ENCODE measurements around the gene KIAA0825.

KIAA0825 gene

DNA sequence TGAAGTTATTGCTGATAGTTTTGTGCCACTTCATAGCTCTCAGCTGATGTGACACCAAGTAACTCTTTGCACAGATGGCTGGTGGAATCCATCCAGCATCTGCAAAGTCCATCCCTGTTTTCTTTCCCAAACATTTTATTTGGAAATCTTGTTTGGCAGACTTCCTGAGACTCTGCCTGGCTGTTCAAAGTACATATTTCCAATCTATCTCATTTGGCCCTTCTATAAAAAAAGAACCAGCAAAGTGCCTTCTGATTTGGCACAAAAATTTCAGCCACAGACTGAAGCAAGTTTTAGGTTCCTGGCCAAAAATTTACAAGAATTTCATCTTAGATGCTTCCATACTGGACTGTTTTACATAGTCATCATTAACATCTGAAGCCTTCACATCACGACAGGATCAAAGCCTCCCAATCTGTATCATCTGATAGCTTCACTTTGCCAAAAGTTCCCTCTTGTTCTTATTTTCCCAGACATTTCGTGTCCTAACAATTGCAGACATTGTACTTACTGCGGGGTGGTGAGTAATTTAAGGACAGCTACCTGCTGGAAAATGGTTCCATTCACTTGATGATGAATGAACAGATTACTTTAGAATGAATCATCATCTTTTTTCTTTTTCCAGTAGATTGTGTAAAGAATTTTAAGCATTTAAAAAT is 377.3 kb downstream of the KIAA0825 start:
- no peak for DNase-seq

DNA sequence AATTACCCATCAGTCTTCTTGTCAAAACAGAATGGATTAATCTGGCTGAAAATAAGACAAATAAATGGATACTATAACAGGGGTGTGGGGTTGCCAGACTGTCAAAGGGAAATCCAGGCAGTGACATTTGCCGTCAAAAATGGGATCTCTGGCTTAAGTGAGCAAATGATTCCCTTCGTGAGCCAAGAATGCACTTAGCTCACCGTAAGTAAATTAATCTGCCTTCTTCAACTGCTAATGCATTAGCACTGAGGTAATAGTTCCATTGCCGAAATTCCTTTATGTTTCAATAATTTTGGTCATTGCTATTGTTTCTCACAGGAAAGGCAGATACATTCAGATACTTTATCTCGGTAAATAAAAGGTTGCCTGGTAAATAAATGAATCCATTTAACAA is 377.8 kb downstream of the KIAA0825 start:
- no peak for DNase-seq

DNA sequence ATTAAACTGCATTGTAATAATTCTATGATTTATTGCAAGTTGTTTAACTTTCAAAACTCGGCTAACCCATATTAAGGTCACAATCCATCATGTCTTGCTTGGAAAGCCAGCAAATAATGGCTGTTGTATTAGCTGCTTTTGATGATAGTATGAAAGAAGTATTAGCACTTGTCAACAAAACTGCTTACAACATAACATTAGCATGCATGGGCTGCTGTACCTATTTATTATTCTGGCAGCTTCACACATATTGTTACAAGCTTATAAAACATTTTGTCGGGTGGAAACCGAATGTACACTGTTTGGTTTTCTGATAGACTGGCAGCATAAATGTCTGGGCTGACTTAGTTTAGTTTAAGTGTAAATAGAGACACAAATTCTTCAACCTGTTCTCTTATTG is 378.3 kb downstream of the KIAA0825 start:
- no peak for DNase-seq

DNA sequence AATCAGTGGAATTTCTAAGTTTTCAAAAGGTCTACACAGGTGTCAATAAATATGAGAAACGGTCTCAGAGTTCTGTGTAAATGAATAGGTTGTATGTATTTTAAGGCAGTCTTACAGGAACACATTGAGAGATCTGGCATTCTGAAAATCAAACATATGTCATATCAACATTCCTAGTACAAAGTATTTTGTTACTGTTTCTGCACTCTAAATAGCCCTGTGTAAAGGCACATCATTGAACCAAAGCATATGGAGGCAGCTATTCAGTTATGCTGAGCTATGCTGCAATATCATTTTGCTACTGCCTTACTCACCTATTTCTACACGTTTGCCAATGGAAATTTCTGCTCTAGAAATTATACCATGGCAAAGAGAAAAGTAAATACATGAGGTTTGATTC is 379.1 kb downstream of the KIAA0825 start:
- no peak for DNase-seq

DNA sequence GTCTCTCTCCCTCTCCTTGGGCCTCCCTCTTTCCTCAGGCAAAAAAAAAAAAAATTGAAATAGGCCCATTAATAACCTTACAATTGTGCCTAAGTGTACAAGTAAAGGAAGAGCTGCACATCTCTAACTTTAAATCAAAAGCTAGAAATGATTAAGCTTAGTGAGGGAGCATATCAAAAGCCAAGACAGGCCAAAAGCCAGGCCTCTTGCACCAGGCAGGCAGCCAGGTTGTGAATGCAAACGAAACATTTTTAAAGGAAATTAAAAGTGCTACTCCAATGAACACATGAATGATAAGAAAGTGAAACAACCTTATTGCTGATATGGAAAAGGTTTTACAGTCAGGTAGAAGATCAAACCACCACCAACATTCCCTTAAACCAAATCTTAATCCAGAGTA is 383.4 kb downstream of the KIAA0825 start:
- no peak for DNase-seq

DNA sequence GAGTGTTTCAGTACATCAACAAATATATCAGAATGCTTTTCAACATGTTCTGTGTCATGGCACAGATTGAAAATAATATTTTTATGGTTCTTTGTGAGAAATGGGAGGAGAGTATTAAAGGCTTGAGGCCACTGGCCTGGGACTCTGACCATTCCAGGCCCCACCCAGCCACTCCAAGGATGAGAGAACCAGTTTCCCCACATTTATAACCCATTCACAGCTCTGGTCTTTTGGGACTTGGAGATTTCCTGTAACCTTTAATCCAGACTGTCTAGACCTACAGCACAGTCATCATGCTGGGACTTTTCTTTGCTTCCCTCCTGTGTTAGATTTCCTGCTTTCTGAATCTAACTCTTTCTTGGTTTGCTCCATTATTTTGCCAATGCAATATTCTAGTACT is 389.6 kb downstream of the KIAA0825 start:
- DNase-seq = no peak

DNA sequence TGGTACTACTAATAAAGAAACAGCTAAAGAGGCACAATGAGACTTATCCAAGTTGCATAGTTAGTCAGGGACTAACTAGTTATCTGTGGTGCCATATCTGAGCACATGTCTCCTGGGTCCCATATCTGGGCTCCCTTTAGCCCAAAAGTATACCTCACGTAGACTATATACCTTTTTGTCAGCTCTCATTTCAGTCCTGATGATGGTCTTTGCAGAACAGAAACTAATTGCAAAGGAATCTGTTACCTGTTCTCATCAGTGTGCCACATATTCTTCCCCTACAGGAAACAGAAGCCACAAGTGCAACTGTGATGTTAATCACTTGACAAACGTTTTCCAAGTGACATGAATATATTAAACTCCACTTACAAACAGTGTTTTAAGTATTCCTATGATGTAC is 395.2 kb downstream of the KIAA0825 start:
- no peak for DNase-seq

DNA sequence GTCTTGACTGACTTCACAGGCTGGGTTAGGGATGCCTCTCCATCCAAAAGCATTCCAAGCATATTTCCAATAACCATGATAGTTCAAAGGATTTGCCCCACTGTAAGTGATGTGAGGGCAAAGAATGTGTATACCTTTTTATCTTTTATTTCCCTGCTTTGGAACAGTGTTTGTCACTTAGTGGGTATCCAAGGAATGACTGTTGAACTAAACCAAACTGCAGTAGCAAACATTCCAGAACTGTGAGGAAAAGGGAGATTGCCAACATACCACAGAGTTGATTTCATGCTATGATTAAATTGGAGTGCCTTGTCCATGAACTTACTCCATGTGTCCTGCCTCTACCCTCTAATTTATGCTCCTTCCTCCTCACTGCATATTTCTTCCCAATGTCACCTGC is 400.0 kb downstream of the KIAA0825 start:
- no peak for DNase-seq

DNA sequence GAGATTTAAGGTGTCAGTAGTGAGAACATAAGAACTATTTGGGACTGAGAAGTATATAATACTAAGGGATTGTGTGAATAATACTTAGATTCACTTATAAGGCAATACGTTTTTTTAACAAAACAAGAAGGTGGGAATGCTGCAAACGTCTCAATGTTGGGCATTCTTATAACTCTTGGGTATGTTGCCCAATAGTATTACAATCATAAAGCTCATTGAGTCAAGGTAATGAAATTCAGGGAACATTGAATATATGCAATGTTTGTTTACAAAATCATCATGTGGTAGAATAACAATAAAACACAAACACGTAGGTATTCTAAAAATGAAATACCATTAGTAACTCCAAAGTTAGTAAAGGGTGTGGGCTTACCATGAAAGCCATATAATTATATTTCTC is 400.7 kb downstream of the KIAA0825 start:
- no peak for DNase-seq

DNA sequence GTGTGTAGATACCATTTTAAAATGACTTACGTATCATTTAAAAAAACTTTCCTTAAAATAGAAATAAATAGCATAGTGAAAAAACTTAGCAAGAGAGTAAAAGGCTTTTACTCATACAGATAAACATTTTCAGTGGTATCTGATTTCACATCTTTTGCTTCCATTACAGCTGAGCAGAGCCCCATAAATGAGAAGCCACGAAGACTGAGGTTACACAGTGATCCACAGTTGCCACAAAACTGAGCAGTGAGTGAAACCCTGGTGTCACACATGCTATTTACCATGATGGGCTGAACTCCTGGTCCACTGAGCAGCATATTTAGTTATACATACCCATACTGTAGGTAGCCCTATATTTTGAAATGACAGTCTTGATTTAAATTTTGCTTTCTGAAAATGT is 401.2 kb downstream of the KIAA0825 start:
- DNase-seq = no peak

DNA sequence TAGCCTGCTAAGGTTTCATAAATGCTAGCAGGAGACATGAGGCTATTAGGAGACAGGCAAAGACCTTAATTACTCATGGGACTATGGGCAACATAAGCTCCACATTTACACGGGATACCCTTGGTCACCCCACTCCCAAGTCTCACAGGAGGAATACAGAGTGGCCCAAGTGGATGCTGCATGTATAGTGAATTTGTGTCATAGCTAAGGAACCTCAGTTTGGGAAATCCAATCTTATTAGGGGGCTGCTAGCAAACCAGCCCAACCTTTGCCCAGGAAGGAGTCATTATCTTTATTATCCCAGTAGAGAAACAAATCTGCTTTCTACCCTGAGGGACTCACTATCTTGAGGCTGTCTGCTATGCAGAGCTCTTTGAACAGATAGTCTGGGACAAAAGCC is 405.9 kb downstream of the KIAA0825 start:
- DNase-seq = no peak

DNA sequence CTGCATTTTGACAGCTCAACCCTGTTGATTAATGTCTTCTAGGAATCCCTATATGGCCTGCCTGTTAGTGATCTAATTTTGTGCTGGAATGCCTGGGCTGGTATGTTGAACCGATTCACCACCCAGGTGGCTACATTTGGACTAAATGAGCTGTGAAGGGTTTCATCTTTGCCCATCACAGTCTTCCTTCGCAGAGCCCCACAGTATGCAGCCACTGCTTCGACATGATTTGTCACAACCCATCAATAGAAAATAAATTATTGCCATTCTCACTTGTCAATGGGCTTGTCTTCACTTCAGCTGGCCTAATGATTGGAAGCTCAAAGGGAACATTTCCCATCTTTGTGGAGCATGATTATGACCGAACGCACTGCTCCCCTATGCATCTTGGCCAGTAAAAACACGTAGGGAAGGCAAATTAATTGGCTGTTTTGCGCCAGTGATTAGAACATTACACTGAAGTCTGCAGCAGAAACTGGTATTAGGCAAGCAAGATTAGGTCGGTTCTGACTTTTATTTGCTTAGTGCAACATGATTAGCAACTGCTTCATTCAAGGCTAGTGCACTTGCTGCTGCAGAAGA is 408.5 kb downstream of the KIAA0825 start:
- DNase-seq = no peak

DNA sequence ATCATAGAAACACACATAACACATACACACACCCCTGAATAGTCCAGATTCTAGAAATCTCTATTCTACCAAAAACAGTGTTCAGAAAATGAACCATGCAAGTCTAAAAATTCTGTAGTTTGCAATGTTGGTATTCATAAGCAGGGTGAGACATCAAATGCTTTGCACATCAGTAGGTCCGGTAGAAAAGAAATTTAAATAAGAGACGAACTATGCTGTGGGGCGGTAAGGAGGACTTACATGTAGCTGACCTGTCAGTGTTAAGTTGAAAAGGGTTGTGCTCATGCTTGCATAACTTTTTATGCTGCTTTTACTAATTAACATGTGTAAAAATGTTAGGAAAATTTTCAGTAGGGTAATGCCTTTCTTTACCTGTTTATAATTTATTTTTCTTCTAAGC is 409.1 kb downstream of the KIAA0825 start:
- DNase-seq = no peak

DNA sequence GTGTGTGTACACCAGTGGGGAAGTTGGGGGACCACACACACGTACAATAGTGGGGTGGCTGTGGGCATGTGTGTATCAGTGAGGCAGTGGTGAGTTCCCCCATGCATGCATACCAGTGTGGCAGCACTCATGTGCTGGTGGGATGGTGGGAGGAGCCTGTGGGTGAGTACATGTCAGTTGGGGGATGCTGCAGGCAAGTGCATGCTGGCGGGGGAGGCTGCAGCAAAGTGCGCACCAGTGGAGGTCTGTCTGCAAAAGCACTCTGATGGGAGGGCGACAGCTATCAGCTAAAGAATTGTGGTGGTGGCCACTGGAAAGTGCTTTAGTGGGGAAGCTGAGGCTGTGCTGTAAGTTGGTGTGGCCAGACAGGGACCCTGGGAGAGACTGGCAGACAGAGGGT is 418.8 kb downstream of the KIAA0825 start:
- DNase-seq = no peak

DNA sequence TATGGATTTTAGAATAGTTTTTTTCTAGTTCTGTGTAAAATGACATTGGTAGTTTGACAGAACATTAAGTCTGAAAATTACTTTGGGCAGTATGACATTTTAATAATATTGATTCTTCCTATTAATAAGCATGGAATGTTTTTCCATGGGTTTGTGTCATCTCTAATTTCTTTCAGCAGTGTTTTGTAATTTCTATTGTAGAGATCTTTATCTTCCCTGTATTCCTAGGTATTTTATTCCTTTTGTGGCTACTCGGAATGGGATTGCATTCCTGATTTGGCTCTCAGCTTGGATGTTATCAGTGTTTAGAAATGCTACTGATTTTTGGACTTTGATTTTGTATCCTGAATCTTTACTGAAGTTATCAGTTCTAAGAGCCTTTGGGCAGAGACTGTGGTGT is 420.4 kb downstream of the KIAA0825 start:
- DNase-seq = no peak

DNA sequence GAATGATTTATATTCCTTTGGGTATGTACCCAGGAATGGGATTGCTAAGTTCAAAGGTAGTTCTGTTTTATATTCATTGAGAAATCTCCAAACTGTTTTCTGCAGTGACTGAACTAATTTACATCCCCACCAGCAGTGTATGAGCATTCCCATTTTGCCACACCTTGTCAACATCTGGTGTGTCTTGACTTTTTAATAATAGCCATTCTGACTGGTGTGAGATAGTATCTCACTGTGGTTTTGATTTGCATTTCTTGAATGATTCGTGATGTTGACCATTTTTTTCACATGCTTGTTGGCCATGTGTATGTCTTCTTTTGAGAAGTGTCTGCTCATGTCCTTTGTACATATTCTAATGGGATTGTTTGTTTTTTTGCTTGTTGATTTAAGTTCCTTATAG is 421.5 kb downstream of the KIAA0825 start:
- no peak for DNase-seq

DNA sequence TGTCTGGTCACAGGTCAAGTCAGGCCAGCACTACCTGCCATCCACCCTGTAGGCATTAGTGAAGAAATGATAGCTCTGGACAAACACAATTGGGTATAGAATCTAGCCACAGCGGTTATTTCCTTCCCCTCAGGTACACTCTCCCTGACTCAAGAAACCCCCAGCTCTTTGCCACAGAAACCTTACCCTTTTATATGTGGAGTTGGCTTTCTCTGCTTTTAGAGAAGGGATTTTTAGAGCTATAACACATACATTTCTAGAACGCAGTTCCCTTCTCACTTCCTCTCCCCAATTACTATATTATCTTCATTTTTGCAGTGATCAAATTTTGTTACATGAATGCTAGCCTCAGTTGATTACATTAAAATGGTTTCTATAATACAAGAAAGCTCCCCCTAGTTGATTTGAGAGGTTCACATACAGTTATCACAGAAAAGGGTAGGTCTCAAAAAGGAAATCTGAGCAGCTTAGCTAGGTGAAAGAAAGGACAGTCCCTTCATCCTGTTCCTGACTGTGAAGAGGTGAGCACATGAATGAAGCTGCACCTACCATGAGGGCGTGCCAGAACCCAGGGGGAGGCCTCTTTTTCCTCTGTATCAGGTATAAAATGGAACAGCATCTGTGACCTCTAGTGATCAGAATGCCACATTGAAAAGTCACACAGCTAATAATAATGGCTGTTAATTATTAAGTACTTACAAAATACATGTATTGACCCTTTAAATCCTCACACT is 425.6 kb downstream of the KIAA0825 start:
- DNase-seq = no peak

DNA sequence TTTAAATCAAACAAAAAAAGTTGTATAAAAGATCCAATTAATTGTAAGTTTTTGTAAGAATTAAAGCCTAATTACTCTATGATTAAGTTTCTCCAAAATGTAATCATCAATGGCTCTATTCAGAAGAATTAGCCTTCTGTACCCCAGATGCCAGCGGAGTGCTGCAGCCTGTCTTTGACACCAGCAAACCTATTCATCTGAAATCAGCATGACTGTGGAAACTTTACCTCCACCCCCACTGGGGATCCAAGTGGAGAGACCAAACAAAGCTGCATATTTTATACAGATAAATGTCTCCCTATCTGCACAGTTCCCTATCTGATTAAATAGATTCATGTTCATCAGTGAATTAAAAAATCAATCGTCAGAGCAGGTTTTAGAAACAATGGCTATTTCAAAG is 426.8 kb downstream of the KIAA0825 start:
- DNase-seq = no peak

DNA sequence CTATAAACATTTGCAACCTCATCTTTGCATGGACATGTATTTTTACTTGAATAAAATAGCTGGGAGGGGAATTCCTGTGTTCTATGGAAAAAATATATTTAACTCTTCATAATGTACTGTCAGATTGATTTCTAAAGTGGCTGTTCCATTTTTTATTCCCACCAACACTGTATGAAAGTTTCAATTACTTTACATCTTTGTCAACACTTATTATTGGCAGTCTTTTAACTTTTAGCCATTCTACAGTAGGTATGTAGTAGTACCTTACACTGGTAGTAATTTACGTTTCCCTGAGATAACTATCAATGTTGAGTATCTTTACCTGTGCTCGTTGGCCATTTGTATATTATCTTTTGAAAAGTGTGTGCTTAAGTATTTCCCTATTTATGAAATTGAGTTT is 429.7 kb downstream of the KIAA0825 start:
- no peak for DNase-seq

DNA sequence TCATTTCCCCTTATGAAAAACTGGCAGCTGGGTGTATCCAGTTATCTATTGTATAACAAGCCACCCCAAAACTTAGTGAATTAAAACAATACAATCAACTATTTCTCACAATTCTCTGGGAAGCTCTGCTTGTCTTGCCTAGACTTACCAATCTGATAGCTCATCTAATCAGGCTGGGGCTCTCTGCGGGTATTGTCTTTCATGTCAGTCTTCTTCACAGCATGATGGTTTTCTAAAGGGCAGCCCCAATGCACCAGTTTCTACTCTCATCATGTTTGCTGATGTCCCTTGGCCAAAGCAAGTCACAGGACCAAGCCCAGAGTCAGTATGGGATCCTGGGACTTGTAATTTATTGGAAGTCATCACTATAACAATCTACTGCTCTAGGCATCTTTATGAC is 433.5 kb downstream of the KIAA0825 start:
- no peak for DNase-seq

DNA sequence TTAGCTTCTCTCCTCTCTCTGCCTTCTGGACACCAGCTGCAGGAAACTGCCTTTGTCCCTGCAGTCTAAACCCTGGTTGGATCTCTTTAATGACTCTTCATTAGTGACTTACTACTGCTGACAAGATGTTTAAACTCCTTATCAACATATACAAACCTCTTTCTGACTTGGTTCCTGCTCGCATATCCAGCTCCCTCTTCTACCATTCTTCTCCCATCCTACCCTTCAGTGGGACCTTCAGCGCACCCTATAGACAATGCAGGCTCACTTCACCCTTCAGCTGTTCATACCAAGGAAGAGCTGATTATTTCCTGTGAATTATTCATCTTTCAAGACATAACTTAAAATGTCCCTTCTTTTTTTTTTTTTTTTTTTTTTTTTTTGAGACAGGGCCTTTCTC is 436.5 kb downstream of the KIAA0825 start:
- DNase-seq = no peak

DNA sequence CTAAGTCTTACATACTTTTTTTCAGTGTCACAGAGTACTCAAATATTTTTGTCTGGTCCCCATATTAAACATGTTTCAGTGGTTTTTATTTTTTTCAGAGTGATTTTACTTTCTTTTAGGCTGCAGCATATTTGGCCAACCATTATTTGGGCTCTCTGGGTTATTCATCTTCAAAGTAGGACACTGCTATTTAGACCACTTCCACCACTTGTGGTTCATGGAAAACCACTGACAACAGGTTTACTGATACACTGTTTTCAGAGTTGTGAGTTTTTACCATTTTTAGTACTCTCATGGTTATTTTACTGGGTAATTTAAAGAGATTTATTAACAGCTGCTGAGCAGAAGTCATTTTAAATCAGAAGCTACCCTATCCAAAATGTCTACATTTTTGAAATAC is 437.6 kb downstream of the KIAA0825 start:
- DNase-seq = no peak

DNA sequence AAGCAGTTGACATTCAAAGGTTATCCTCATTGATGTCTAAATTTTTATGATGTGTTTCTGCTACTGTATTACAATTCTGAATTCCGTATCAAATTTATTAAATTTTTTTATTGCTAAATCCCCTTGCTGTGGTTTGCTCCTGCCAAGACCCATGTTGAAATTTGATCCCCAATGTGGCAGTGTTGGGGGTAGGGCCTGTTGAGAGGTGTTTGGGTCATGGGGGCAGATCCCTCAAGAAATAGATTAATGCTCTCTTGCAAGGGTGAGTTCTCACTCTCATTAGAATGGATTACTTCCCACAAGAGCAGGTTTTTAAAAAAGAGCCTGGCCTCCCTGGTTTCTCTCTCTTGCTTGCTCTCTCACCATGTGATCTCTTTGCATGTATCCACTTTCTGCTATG is 442.5 kb downstream of the KIAA0825 start:
- DNase-seq = no peak

DNA sequence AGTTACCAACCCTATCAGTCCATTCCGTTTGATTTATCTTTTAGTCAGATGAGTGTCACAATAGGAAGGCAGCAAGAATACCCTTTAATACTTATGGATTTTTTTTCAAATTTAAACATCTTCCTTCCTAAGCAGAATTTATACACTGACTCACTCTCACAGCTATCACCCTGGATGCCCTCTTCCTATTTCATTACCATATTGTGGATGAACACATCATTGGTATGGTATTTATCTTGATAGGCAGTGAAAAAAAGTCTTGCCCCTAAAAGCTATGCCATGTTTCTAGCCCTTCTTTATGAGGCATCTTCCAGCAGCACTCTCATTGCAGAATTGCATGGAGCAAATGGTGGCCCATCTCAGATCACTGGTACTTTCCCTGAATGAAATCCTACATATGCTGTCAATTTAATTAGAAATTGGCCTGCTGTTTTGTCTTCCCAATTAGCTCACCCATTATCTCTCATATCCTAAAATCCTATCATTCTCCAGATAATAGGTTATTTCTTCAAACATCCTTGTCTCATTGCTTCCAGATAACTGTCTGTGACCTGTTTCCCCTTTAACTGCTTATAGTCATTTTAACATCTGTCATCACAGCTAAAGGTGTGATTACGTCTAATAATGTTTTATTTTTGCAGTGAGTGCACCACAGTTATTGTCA is 443.5 kb downstream of the KIAA0825 start:
- no peak for DNase-seq
